Effector memory CD4-positive, alpha-beta T cell (primary cell): ENCODE results near the gene SPATA17.

ENCODE experiments used
- DNase-seq, 3 donors: peaks; one replicate each; pipeline ENCODE4 v3.0.0-alpha.2; 2020
- H3K27ac ChIP-seq: 2 replicates; pipeline ENCODE4 v1.7.0; 2013; ENCODE audit warnings: mild to moderate bottlenecking, low read length, moderate library complexity; ENCODE audit not compliant: insufficient read depth, poor library complexity, severe bottlenecking
- H3K27me3 ChIP-seq: replicated peaks from 2 replicates; pipeline ENCODE4 v1.7.0; 2013; ENCODE audit warnings: mild to moderate bottlenecking, low read length; ENCODE audit not compliant: insufficient read depth, control insufficient read depth, poor library complexity, severe bottlenecking
- H3K36me3 ChIP-seq: 2 replicates; pipeline ENCODE4 v1.7.0; 2013; ENCODE audit warnings: mild to moderate bottlenecking, low read length, moderate library complexity; ENCODE audit not compliant: control insufficient read depth, insufficient read depth
- H3K4me1 ChIP-seq: 2 replicates; pipeline ENCODE4 v1.7.0; 2013; ENCODE audit warnings: low read length, mild to moderate bottlenecking; ENCODE audit not compliant: control insufficient read depth, insufficient read depth, poor library complexity, severe bottlenecking
- H3K4me3 ChIP-seq: 2 replicates; pipeline ENCODE4 v1.7.0; 2013; ENCODE audit warnings: low read length, low read depth, mild to moderate bottlenecking; ENCODE audit not compliant: insufficient read depth, poor library complexity, severe bottlenecking
- H3K9me3 ChIP-seq: 2 replicates; pipeline ENCODE4 v1.7.0; 2013; ENCODE audit warnings: mild to moderate bottlenecking, low read length, moderate library complexity; ENCODE audit not compliant: control insufficient read depth

SPATA17 gene

GRCh38 chr1:217875229-217875628 is 244.1 kb downstream of the SPATA17 start:
- H3K36me3 ChIP-seq = no peaks in the 10 kb centered on the region
- H3K27ac ChIP-seq = no peak overlapping the region

DNA sequence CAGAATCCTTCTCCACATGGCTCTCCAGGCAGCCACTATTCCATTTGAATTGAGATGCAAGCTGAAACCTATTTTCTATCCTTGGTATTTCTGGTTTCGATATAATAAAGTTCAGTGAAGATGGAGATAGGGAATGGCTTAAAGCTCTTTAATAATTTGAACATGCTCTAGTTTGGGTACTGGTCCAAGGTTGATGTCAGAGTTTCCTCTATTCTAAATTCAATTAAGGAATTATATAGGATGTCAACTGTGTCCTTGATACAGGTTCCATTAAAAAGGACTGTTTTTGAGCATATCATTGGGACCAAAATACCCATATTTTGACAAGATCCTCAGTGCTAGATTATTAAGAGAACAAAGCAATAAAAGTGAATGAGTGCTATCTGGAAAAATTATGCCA is 245.3 kb downstream of the SPATA17 start:
- H3K27me3 ChIP-seq = no peaks in the 10 kb centered on the region
- no peak overlapping the region for H3K27ac ChIP-seq
- no peak for DNase-seq
- no peak overlapping the region for H3K4me3 ChIP-seq
- no peaks in the 10 kb centered on the region for H3K9me3 ChIP-seq
- no peaks in the 10 kb centered on the region for H3K36me3 ChIP-seq
- H3K4me1 ChIP-seq = no peaks in the 10 kb centered on the region

More at GRCh38 chr1:217875229-217875628, 244.1 kb downstream of the SPATA17 start:
- no peak overlapping the region for H3K4me3 ChIP-seq
- no peak for DNase-seq
- no peaks in the 10 kb centered on the region for H3K9me3 ChIP-seq
- no peaks in the 10 kb centered on the region for H3K4me1 ChIP-seq
- H3K27me3 ChIP-seq = no peaks in the 10 kb centered on the region

DNA sequence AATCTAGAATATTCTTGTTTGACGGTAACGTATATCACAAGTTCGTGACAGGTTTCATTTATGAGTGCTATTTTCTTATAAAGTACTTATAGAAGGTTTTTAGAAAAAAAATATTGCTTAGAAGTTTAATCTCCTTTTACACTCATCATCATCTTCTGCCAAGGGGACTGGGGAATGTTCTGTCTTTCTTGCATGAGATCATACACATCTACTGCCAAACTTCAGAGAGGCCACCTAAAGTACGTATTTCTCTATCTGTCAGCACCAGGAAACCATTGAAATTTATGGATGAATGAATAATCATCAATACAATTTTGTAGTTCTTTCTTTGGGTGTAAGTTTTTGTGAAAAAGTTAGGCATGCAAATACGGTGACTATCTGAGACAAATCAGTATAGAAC is 245.8 kb downstream of the SPATA17 start:
- DNase-seq = no peak
- Histone ChIP-seq H3K9me3 (no peaks in the 10 kb centered on the region), H3K36me3 (no peaks in the 10 kb centered on the region), H3K4me3 (no peak overlapping the region), H3K4me1 (no peaks in the 10 kb centered on the region), H3K27ac (no peak overlapping the region), H3K27me3 (no peaks in the 10 kb centered on the region)

DNA sequence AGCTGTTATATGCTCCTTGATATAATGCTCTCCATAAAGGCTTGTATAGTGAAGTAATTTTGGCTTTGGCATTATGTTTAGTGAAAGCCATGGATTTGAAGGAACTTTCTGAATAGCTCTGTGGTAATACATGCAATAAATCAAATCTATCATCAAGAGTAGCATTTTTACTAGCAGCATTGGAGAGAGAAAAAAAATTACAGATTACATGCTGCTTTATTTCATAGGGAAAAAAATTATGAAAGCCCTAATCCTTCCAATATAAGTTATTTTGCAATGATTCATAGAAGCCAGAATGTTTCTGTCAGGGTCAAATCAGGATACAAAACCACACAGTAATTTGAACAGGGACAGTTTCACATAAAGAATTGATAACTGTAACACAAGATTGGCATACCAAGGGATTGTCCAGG is 250.0 kb downstream of the SPATA17 start:
- no peak overlapping the region for H3K4me3 ChIP-seq
- H3K27me3 ChIP-seq = no peaks in the 10 kb centered on the region
- H3K36me3 ChIP-seq = no peaks in the 10 kb centered on the region
- no peaks in the 10 kb centered on the region for H3K4me1 ChIP-seq
- H3K27ac ChIP-seq = no peak overlapping the region
- DNase-seq = no peak
- no peaks in the 10 kb centered on the region for H3K9me3 ChIP-seq

DNA sequence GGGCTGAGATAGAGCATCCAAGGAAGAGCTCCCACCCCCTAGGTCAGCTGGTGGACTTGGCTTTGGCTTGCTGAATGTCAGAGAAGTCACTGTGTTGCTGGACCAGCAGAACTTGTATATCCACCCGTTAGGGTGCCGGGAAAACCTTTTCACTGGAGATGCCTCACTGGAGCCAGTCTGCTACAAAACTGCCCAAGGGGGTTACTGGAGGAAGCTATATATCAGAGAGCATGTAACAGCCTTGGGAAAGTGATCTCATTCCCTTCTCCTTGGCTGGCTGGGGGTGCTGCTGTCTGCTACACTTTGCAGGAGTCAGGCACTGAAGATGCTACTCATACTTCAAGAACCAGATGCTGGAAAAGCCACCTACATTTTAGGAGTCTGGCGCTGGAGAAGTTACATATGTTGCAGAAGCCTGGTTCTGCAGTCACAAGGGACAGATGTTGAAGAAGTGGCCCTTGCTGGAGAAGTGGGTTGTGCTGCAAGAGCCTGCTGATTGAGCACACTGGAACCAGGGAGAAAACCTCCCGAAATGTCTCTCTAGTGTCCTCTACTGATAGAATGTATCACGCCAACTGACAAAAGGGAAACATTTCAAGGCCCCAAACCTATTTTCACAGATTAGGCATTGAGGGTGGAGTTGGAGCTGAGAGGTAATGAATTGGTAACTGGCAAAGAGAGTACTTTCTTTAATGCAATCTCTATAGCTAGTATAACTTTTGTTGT is 250.6 kb downstream of the SPATA17 start:
- Histone ChIP-seq H3K27me3 (no peaks in the 10 kb centered on the region), H3K4me3 (no peak overlapping the region), H3K4me1 (no peaks in the 10 kb centered on the region), H3K9me3 (no peaks in the 10 kb centered on the region), H3K36me3 (no peaks in the 10 kb centered on the region), H3K27ac (no peak overlapping the region)
- DNase-seq = no peak

DNA sequence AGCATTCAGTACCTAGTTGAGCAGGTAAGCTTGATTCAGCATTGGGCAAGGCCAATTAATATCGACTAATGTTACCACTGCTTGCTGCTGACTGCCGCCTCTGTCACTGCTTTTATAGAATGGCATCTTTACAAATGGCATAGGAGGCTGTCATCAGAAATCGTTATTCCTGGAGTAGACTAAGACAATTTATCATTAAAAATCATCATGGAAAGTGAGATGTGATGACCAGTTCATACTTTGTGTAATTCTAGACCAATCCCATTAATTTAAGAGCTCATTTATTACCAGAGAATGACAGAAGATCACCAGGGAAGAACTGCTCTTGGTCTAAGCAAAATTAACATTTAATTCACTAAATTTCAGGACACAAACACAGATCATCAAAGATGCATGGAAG is 254.0 kb downstream of the SPATA17 start:
- no peaks in the 10 kb centered on the region for H3K36me3 ChIP-seq
- no peaks in the 10 kb centered on the region for H3K27me3 ChIP-seq
- H3K4me3 ChIP-seq = no peak overlapping the region
- H3K9me3 ChIP-seq = no peaks in the 10 kb centered on the region
- H3K27ac ChIP-seq = no peak overlapping the region
- no peaks in the 10 kb centered on the region for H3K4me1 ChIP-seq
- DNase-seq = no peak

DNA sequence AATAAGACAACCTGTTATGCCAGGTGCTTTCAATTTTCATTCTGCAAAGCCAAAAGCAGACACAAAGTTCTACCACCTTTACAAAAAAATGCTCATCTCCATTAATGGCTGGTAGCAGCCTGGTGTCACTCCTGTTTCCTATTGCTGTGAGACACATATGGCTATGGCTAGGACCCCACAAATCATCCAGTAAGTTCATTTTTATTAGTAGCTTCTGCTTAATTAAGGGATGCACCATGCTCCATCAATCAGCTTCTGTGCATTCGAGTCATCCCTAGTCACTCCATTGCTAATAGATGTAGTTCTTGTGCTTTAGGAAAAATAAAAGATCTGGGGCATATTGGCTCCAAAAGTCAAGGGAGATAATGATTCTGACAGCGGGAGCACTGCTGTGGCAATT is 257.2 kb downstream of the SPATA17 start:
- Histone ChIP-seq H3K36me3 (no peaks in the 10 kb centered on the region), H3K4me3 (no peak overlapping the region), H3K27ac (no peak overlapping the region), H3K27me3 (no peaks in the 10 kb centered on the region), H3K9me3 (no peaks in the 10 kb centered on the region), H3K4me1 (no peaks in the 10 kb centered on the region)
- DNase-seq = no peak

- Histone ChIP-seq H3K4me1 (no peaks in the 10 kb centered on the region), H3K4me3 (no peak overlapping the region), H3K27ac (no peak overlapping the region), H3K9me3 (no peaks in the 10 kb centered on the region), H3K36me3 (no peaks in the 10 kb centered on the region), H3K27me3 (no peaks in the 10 kb centered on the region)
- no peak for DNase-seq
Measured at GRCh38 chr1:217889401-217889800, 258.3 kb downstream of the SPATA17 start.

DNA sequence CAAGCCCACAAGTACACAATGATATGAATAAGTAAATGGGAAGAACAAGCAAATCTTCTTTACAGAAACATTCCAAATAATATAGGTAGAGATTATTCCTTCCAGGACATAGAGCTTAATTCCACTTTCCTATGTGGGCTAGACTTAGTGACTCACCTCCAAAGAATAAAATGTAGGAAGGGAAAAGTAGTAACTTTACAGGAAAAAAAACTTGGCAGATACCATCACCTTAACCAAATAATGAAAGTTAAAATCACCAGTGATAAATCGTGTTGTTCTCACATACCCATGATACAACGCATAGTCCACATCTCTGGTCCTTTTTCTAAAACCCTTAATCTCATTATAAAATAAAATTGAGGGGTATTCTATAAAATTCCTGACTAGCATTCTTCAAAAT is 260.8 kb downstream of the SPATA17 start:
- DNase-seq = no peak

DNA sequence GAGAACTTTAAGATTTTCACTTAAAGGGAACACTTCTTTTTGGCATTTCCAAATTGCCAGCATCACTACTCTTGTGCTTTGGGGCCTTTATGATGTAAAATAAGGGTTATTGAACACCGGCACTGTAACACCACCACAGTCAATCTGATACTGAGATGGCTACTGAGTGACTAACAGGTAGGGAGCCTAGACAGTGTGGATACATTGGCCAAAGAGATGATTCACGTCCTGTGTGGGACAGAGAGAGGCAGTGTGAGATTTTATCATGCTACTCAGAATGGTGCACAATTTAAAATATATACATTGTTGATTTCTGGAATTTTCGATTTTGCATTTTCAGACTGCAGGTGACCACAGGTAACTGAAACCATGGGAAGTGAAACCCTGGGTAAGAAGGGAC is 261.6 kb downstream of the SPATA17 start:
- H3K4me3 ChIP-seq = no peak overlapping the region
- H3K36me3 ChIP-seq = no peaks in the 10 kb centered on the region
- H3K27ac ChIP-seq = no peak overlapping the region
- no peaks in the 10 kb centered on the region for H3K9me3 ChIP-seq
- no peaks in the 10 kb centered on the region for H3K4me1 ChIP-seq
- no peaks in the 10 kb centered on the region for H3K27me3 ChIP-seq
- DNase-seq = no peak

More for the DNA sequence above, 260.8 kb downstream of the SPATA17 start:
- H3K27me3 ChIP-seq = no peaks in the 10 kb centered on the region
- H3K4me3 ChIP-seq = no peak overlapping the region
- no peaks in the 10 kb centered on the region for H3K36me3 ChIP-seq
- no peak overlapping the region for H3K27ac ChIP-seq
- H3K4me1 ChIP-seq = no peaks in the 10 kb centered on the region
- no peaks in the 10 kb centered on the region for H3K9me3 ChIP-seq
